A172 (cell line): ENCODE measurements around the gene HOXC9. TPM values are rescaled to one million over a fixed set of nuclear protein-coding genes. Genes with fewer than 3 reads are reported as not detected.
"Not testable (repeated sequence)": the region's sequence is repeated elsewhere in the genome, so short reads cannot be mapped to it uniquely, and the experiment has no call there.

Source experiments
- DNase-seq: peaks from one replicate; pipeline ENCODE4 v3.0.0-alpha.2; 2015; ENCODE audit warnings: low spot score
- total RNA-seq: library from RNA; depleted of rRNA; stranded (reverse); fragments of >200 nt; shearing (Covaris generic); gene quantifications from 2 replicates; pipeline ENCODE4 v1.2.3, GENCODE V29; 2014

Gene HOXC9
- total RNA-seq, 1 experiment from 2014 or later, result 11.0 TPM

- DNase-seq, result no peak
Observed at GRCh38 chr12:54040148-54040494, 40.2 kb downstream of the HOXC9 start.

DNA sequence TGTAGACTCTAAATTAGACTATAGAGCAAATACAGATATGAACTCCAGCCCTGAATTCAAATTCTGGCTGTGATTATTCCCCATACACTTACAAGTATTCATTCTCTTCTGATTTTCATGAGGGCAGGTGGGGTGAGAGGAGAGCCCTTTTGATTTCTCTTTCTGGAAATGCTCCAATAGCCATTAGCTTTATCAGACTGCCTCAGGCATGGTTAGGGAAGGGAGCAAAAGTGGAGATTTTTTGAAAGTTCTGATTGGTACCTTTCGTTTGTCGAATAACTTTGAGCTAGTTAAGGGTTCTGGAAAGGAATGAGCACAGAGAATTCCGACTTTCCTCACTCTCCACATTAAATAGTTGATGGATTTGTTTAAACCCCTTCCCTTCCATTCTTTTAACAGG, 40.7 kb downstream of the HOXC9 start:
- DNase-seq, result no peak

DNA sequence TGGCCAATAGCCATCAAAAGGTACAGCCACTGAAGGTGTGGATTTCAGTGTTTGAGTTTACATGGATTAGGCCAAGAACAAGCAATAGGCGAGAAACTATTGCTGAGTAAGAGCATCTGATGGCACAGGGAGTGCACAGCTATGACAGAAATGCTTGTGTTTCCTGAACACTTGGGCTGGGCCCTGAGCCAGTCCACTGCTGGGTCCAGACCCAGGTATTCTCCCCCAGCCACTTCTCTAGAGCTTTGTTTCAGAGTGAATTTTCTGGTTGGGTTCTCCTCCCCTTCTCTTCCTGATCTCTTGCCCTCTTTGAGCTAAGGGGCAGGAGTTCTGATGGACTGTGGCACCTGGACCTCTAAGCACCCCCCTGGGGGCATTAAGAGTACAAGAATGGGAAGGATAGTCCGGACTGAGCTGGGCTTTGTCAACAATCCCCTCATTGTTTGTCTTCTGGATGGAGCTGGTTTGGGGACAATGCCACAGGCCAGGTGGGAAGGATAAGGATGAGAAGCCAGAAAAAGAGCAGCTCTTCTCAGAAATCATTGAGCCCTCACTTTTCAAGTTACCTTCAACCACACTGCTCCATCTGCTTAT, 41.2 kb downstream of the HOXC9 start:
- DNase-seq, result no peak

DNA sequence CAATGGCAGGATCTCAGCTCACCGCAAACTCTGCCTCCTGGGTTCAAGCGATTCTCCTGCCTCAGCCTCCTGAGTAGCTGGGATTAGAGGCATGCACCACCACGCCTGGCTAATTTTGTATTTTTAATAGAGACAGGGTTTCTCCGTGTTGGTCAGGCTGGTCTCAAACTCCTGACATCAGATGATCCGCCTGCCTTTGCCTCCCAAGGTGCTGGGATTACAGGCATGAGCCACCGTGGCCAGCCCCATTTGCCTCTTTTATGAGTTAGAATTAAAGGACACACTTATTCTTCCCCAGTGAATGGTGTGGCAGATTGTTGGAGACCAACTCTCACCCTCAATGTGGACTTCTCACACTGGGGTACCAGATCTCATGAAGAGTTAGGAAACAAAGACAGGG, 42.1 kb downstream of the HOXC9 start:
- not testable (repeated sequence) for DNase-seq

DNA sequence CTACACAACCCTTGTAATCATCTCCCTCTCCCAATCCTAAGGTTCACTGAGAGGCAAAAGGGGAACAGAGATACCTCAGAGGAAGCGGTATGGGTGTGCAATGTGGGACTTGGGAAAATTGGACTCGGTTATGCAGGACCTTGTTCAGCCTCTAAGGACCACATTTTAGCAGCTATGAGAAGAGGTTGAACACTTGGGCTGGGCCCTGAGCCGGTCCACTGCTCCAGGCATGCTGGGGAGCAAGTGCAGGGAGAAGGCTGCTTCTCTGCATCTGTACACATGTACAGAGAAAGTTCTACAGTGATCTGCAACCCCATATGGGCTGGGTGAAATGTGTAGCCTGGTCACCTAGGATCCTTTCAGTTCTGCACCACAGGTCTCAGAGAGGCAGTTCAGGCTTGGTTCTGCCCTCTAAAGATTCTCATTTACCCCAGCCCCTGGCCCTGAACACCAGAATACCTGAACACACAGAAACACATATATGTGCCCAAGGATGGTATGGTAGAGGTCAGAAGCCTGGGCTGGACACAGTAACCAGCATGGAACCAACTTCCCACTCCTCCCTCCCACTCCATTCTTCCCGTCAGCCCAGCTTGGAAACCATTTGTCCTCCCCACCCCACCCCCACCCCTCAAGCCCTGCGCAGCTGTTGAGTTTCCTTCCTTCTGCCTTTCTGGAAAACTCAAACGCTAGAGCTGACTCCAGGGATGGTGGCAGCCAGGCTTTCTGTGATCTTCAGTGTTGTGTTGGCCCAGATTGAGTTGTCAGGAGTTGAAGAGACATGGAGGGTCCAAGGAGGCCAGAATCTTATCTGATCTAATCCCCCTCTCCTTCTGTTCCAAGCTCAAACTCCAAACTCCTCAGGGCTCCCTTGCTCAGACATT, 43.3 kb downstream of the HOXC9 start:
- no peak for DNase-seq

GRCh38 chr12:54044425-54045103, 44.6 kb downstream of the HOXC9 start:
- no peak for DNase-seq

- no peak for DNase-seq
Observed at GRCh38 chr12:54045401-54045800, 45.4 kb downstream of the HOXC9 start.

DNA sequence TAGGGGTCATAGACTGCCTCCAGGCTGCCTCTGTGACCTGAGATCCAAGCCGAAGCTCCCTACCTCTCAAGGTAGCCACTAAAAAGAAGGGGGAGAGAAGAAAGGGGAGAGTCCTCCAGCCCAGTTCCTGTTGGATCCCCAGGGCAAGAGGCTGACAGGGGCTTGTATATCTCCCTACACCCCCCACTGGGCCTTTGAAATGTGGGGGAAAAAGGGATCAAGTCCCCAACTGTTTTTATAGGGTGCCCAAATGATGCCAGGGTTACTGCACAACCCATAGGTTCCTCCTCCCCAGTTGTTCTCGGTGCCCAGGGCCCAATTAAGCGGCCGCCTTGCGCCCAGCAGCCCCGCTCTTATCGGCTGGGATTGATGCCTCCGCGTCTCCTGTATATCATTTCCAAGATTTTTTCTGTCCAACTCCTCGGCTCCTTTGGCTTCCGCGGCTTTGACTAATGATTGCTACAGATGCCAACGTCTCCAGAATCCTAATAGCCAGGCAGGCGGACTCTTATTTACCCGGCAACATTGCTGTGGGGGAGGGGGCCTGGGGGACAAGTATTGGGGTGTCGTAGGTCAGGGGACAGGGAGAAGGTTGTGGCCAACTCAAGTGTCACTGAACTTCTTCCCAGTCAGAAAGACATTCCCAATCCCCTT, 46.0 kb downstream of the HOXC9 start:
- DNase-seq, result no peak

DNA sequence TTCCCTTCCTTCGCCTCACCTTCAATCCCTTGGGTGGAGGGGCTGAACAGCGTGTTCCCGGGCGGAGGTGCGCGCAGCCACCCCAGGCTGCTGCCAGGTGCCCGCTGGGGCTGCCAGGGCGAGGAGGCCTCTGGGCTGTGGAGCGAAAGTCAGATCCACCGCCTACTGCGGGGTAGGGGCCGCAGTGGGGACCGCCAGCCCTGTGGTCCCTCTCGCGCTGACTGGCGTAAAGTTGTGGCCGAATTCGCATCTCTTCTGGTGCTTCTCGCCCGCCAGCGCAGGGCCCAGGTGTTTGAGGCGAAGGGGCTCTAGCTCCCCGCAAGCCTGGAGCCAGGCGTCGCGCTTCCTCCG, 46.8 kb downstream of the HOXC9 start:
- no peak for DNase-seq

DNA sequence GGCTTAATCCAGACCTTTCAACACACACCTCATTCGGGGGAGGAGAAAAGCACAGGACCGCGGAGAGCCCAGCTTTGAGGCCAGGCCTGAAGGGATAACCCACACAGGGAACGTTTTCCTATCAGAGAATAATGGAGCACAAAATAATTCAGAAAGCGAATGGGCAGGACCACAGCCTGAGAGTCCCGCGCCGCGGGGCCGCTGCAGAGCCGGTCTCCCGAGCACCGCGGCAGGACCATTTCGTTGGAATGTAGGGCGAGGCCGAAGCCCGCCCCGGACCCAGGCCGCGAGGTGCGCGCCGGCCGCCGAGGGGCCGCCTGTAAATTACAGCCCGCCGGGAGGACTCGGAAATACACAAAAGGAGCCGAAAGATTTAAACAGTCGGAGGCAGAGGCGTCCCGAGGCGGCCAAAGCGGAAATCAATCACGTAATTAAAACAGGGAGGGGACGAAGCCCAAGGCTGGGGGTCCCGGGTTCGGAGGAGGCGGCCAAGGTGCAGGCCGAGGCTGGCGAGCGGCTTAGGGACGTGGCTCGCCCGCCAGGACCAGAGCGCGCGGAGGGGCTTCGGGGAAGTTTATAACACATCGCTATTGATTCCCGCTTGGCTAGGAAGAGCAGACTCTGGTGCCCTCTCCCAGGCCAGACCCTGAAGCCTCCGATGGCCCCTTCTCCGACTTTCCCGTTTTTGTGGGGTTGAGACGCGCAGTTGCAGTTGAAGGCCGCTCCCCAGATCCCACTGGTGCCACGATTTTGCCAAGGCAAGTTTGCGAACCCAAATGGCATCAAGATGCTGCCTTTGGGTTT, 47.4 kb downstream of the HOXC9 start:
- no peak for DNase-seq

GRCh38 chr12:54047964-54048303, 48.0 kb downstream of the HOXC9 start:
- no peak for DNase-seq

GRCh38 chr12:54048406-54049093, 48.6 kb downstream of the HOXC9 start:
- no peak for DNase-seq

- DNase-seq, result no peak
Observed at GRCh38 chr12:54049108-54049507, 49.1 kb downstream of the HOXC9 start.

GRCh38 chr12:54050482-54050810, 50.5 kb downstream of the HOXC9 start:
- DNase-seq, result no peak

DNA sequence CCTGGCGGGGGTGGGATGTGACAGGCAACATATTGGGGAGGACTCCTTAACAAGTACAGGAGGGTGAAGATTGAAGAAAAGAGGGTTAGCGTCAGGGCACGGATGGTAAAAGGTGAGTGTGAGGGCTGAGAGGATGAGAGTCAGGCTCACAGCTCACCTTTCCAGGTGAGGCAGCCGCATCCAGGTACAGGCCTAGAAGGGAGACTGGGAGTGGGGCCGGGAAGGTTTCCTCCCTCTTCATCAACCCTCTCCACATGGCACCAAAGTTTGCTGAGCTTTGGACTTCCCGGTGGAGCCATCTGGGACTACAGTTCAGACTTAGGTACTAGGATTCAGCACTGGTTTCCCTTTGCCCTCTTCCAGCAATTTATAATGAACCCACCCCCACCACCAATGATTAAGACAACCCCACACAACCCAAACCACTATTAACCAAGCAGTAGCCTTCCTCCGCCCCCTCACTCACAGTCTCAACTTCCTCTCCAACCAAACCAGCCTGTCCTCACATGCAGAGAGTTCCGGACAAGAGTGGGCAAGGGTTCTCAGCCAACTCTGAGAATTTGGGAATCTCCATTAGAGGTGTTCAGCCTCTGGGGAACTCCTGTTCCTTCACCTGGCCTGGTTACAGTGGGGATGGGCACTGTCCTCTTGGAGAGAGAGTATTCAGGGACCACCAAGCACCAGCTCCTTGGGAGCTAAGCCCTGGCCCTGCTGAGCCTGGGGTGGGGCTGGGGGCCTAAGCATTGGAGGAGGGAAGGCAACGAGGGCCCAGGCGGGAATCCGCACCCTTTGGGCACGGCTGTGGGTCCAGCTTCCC, 51.3 kb downstream of the HOXC9 start:
- no peak for DNase-seq

GRCh38 chr12:54051874-54052437, 52.0 kb downstream of the HOXC9 start:
- DNase-seq, result peak; percentile 23

DNA sequence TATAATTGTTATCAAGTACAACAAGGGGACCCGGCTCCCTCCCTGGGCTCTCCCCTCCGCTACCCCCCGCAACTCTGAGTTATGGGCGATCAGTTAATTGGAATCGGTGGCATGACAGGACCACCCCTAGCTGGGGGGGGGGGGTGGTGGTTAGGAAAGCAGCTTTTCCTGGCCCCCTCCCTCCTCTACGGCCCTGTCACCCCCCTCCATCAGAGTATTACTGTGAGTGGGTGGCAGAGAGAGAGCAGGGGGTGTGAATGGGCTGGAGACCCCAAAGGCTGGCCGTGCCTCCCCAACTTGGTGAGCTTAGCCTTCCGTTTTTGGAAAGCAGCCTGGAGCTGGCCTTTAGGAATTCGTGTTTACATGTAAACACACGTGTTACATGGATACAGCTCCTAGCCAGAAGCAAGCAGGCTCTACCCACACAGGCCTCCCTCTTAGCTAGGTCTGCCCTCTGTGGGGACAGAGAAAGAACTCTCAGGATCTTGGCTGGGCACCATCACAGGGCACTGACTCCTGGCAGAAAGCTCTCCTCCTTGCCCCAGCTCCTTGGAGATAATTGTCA, 52.6 kb downstream of the HOXC9 start:
- no peak for DNase-seq
